K562 (cell line): ENCODE data around the gene CCL27. TPM values are rescaled to one million over a fixed set of nuclear protein-coding genes. Genes with fewer than 3 reads are reported as not detected.

ENCODE experiments used
- ARID4B ChIP-seq: sonication (generic); formaldehyde crosslinking; IDR thresholded peaks from 2 replicates; pipeline ENCODE4 v1.8.0; 2022; ENCODE audit warnings: mild to moderate bottlenecking, missing genetic modification reagents
- BRD4 ChIP-seq: fragments of 200-600 bp; sonication (generic); IDR thresholded peaks from 2 replicates; pipeline ENCODE4 v1.6.1; 2017; ENCODE audit warnings: inconsistent platforms
- EP400 ChIP-seq: fragments of 450-650 bp; IDR thresholded peaks from 2 replicates; pipeline ENCODE4 v1.6.1; 2017; ENCODE audit warnings: antibody characterized with exemption, mild to moderate bottlenecking, moderate library complexity
- ETV5 ChIP-seq: sonication (generic); formaldehyde crosslinking; IDR thresholded peaks from 2 replicates; pipeline ENCODE4 v1.4.0; 2020; ENCODE audit warnings: low read depth, mild to moderate bottlenecking, missing genetic modification reagents
- HNRNPLL ChIP-seq: fragments of 200-400 bp; formaldehyde crosslinking; IDR thresholded peaks from 2 replicates; pipeline ENCODE4 v1.6.1; 2017; ENCODE audit warnings: low read length, low read depth, mild to moderate bottlenecking; ENCODE audit not compliant: poor library complexity, severe bottlenecking
- HNRNPUL1 ChIP-seq: fragments of 200-400 bp; formaldehyde crosslinking; IDR thresholded peaks from 2 replicates; pipeline ENCODE4 v1.6.1; 2017; ENCODE audit warnings: low read length
- KLF13 ChIP-seq: fragments of 450-650 bp; IDR thresholded peaks from 2 replicates; pipeline ENCODE4 v1.6.1; 2016; ENCODE audit warnings: missing genetic modification characterization, low read depth, mild to moderate bottlenecking, missing compliant biosample characterization, moderate library complexity, borderline replicate concordance
- LEF1 ChIP-seq: fragments of 450-650 bp; IDR thresholded peaks from 2 replicates; pipeline ENCODE4 v1.6.1; 2016; ENCODE audit warnings: mild to moderate bottlenecking
- MAFG ChIP-seq: fragments of 450-650 bp; conservative IDR thresholded peaks from 2 replicates; pipeline ENCODE4 v1.6.1; 2016; ENCODE audit warnings: missing genetic modification characterization, missing compliant biosample characterization
- NFRKB ChIP-seq: fragments of 450-650 bp; IDR thresholded peaks from 2 replicates; pipeline ENCODE4 v1.6.1; 2016; ENCODE audit warnings: low read depth
- PHF8 ChIP-seq: fragments of 200-600 bp; sonication (generic); IDR thresholded peaks from 2 replicates; pipeline ENCODE4 v1.6.1; 2012; ENCODE audit warnings: mixed run types, mild to moderate bottlenecking, inconsistent platforms, low read length, moderate library complexity, borderline replicate concordance
- POLR2AphosphoS5 ChIP-seq: IDR thresholded peaks from 2 replicates; pipeline ENCODE4 v1.6.1; 2011; ENCODE audit warnings: mild to moderate bottlenecking, low read depth, low read length, moderate library complexity; ENCODE audit not compliant: control insufficient read depth, insufficient read depth
- polyA plus RNA-seq, 8 experiments: library from polyadenylated mRNA; depleted of rRNA in 4 of 8; stranded (reverse) in 5 of 8; unstranded in 3 of 8; fragments of >200 nt; fragmentation: Nextera tagmentation in 2 of 8; fragmentation: Illumina TruSeq in 1 of 8; extraction: Ambion mirVana in 2 of 8; extraction: Trizol in 1 of 8; gene quantifications; 2 replicates each; pipeline versions ENCODE4 v1.2.1 to v1.2.3, GENCODE V29; 2011 to 2014; ENCODE audit warnings: inconsistent platforms in 1 of 8, missing spikeins in 1 of 8
- total RNA-seq, 7 experiments: library from RNA; depleted of rRNA in 6 of 7; stranded (reverse); fragments of >200 nt in 6 of 7; fragmentation: Illumina TruSeq in 2 of 7; extraction: Trizol in 2 of 7; gene quantifications; 2 replicates each; pipeline versions ENCODE4 v1.2.1 to v1.2.3, GENCODE V29; 2011 to 2021; ENCODE audit warnings: low replicate concordance in 1 of 7
- TF ChIP-seq, protein P1 (sequence below): IDR thresholded peaks from 2 replicates; pipeline ENCODE4 v1.6.1; 2011; ENCODE audit warnings: borderline replicate concordance, low read depth, mild to moderate bottlenecking, moderate library complexity, low read length; ENCODE audit not compliant: insufficient read depth, poor library complexity, severe bottlenecking

The CCL27 gene
- total and polyA plus RNA-seq, 9 of the 15 experiments (the other 6 are each of a cell fraction or from before 2014, with no cell fraction given): 0.10 to 0.53 (median 0.27) TPM; not detected in 5

DNA sequence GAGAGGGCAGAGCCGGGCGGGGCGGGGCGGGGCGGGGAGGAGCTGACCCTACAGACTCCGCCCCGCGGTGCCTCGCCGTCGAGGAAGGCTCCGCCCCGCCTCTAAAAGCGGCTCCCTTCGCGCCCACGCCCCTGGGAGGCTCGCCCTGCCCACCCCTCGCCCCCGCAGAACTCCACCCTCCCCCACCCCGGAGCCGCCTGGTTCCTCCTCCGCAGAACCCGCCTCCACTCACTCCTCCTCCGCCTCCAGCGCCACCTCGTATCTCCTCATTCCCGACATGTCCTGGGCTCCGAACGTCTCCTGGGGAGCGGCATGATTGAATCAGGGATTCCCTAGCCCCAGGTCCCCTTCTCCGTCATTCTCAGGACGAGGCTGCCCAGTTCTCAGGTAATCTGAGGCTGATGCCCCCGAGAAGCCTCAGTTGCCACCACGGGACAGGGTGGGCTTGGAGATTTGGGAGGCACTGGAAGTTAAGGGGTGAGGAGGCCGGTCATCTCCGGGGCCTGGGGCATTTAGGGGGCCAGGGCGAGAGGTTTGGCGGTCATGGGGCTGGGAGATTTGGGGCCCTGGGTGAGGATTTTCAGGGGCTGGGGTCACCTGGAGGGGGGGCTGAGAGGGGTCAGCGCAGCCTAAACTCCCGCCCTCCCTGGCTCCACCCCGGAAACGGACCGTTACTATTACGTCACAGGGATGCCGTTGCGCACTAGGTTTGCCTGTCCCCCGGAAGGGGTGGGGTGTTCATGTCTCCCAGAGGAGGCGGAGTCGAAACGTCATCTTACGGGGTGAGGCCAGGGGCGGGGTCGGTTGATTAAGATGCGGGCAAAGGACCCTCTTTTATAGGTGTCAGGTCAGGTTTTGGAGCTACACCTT lies 3.2 kb upstream of the CCL27 start (continued):
- TF ChIP-seq, protein P1, sequence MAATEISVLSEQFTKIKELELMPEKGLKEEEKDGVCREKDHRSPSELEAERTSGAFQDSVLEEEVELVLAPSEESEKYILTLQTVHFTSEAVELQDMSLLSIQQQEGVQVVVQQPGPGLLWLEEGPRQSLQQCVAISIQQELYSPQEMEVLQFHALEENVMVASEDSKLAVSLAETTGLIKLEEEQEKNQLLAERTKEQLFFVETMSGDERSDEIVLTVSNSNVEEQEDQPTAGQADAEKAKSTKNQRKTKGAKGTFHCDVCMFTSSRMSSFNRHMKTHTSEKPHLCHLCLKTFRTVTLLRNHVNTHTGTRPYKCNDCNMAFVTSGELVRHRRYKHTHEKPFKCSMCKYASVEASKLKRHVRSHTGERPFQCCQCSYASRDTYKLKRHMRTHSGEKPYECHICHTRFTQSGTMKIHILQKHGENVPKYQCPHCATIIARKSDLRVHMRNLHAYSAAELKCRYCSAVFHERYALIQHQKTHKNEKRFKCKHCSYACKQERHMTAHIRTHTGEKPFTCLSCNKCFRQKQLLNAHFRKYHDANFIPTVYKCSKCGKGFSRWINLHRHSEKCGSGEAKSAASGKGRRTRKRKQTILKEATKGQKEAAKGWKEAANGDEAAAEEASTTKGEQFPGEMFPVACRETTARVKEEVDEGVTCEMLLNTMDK: peak; percentile 34
- TF ChIP-seq POLR2AphosphoS5: peak; percentile 87; the same call in 1 of the 2 replicates
- peak; percentile 53; the same call in 1 of the 2 replicates for TF ChIP-seq ETV5 (CRISPR knock-in tag)
- TF ChIP-seq NFRKB: peak; percentile 84; the same call in 1 of the 2 replicates
- TF ChIP-seq ARID4B (CRISPR knock-in tag): 0 out of 2 replicates have a peak, but pooled peaks have one; percentile 45
- TF ChIP-seq HNRNPLL: peak; percentile 58
- TF ChIP-seq MAFG (tag): no peak
- peak; percentile 67; the same call in 1 of the 2 replicates for TF ChIP-seq LEF1
- 0 out of 2 replicates have a peak, but pooled peaks have one; percentile 37 for TF ChIP-seq KLF13 (tag)
- TF ChIP-seq PHF8: peak; percentile 77; the same call in 1 of the 2 replicates
- peak; percentile 42; the same call in 1 of the 2 replicates for TF ChIP-seq BRD4
- peak; percentile 75; the same call in 1 of the 2 replicates for TF ChIP-seq HNRNPUL1
- peak; percentile 77 for TF ChIP-seq EP400
